SK-N-SH (cell line): Measurements from ENCODE around the gene RCAN2. TPM values are rescaled to one million over a fixed set of nuclear protein-coding genes. Genes with fewer than 3 reads are reported as not detected.

ENCODE experiments used
- CTCF ChIA-PET: fragments of 300-600, 350-600 bp; formaldehyde crosslinking; extraction: SDS; loops from one replicate; lab custom pipeline; 2021; lab: Yijun Ruan, JAX
- POLR2A ChIA-PET: fragments of 350-600 bp; sonication (Branson Sonifier 250); formaldehyde crosslinking; extraction: SDS; loops from one replicate; lab custom pipeline; 2020; ENCODE audit warnings: antibody characterized with exemption, inconsistent platforms; lab: Yijun Ruan, JAX
- DNase-seq: peaks from one replicate; pipeline ENCODE4 v3.0.0; 2012
- H2AFZ ChIP-seq: fragments of 200-600 bp; sonication (generic); 2 replicates; pipeline ENCODE4 v1.8.1; 2016; ENCODE audit warnings: antibody characterized with exemption, mild to moderate bottlenecking, low read depth
- H3F3A ChIP-seq: fragments of 200-600 bp; sonication (generic); replicated peaks from 2 replicates; pipeline ENCODE3; 2016; ENCODE audit warnings: antibody characterized with exemption, mild to moderate bottlenecking; ENCODE audit not compliant: insufficient read depth
- H3K27ac ChIP-seq, 2 experiments: fragments of 200-500 bp in 1 of 2; fragments of 200-600 bp in 1 of 2; sonication (Bioruptor generic) in 1 of 2; sonication (generic), shearing (Covaris generic) in 1 of 2; 2 replicates each; pipeline versions ENCODE4 v1.5.1 to v1.6.1; 2014 to 2016; ENCODE audit warnings: low read depth in 2 of 2, inconsistent platforms in 1 of 2, low read length in 1 of 2, mild to moderate bottlenecking in 1 of 2, mixed read lengths in 1 of 2
- H3K27me3 ChIP-seq: fragments of 200-600 bp; sonication (generic), shearing (Covaris generic); 2 replicates; pipeline ENCODE4 v1.6.1; 2016; ENCODE audit warnings: mixed run types; ENCODE audit not compliant: insufficient read depth
- H3K36me3 ChIP-seq, 2 experiments: fragments of 200-500 bp in 1 of 2; fragments of 200-600 bp in 1 of 2; sonication (Bioruptor generic) in 1 of 2; sonication (generic) in 1 of 2; replicated peaks in 1 of 2; 2 replicates each; pipeline versions ENCODE3 to v1.5.1; 2014 to 2016; ENCODE audit warnings: low read length in 1 of 2, mild to moderate bottlenecking in 1 of 2; ENCODE audit not compliant: insufficient read depth in 2 of 2, control insufficient read depth in 1 of 2
- H3K4me1 ChIP-seq, 2 experiments: fragments of 200-500 bp in 1 of 2; fragments of 200-600 bp in 1 of 2; sonication (Bioruptor generic) in 1 of 2; sonication (generic), shearing (Covaris generic) in 1 of 2; 2 replicates each; pipeline versions ENCODE4 v1.5.1 to v1.6.1; 2014 to 2016; ENCODE audit warnings: low read depth in 1 of 2, low read length in 1 of 2, mixed run types in 1 of 2; ENCODE audit not compliant: insufficient read depth in 2 of 2, control insufficient read depth in 1 of 2
- H3K4me2 ChIP-seq: fragments of 200-600 bp; sonication (generic), shearing (Covaris generic); 2 replicates; pipeline ENCODE4 v1.6.1; 2017; ENCODE audit warnings: mixed run types
- H3K4me3 ChIP-seq, 2 experiments: fragments of 200-500 bp in 1 of 2; fragments of 200-600 bp in 1 of 2; sonication (Bioruptor generic) in 1 of 2; sonication (generic), shearing (Covaris generic) in 1 of 2; 2 replicates each; pipeline versions ENCODE4 v1.5.1 to v1.8.1; 2014 to 2016; ENCODE audit warnings: low read depth in 2 of 2, inconsistent platforms in 1 of 2, low read length in 1 of 2, mild to moderate bottlenecking in 1 of 2, mixed read lengths in 1 of 2, moderate library complexity in 1 of 2
- H3K79me2 ChIP-seq: fragments of 200-600 bp; sonication (generic); 2 replicates; pipeline ENCODE4 v1.8.1; 2017; ENCODE audit warnings: mild to moderate bottlenecking; ENCODE audit not compliant: insufficient read depth
- H3K9ac ChIP-seq: fragments of 200-600 bp; sonication (generic); 2 replicates; pipeline ENCODE4 v1.6.1; 2017; ENCODE audit warnings: mixed run types
- H3K9me2 ChIP-seq: fragments of 200-600 bp; sonication (generic); 2 replicates; pipeline ENCODE4 v1.6.1; 2017; ENCODE audit warnings: mixed run types
- H3K9me3 ChIP-seq: fragments of 200-600 bp; sonication (generic); 2 replicates; pipeline ENCODE4 v1.6.1; 2017; ENCODE audit warnings: mixed run types, mild to moderate bottlenecking, moderate library complexity
- H4K20me1 ChIP-seq: fragments of 200-600 bp; sonication (generic); 2 replicates; pipeline ENCODE4 v1.6.1; 2017; ENCODE audit warnings: mild to moderate bottlenecking, mixed run types; ENCODE audit not compliant: insufficient read depth
- CTCF ChIP-seq: fragments of 200-600 bp; sonication (generic); IDR thresholded peaks from 2 replicates; pipeline ENCODE4 v1.6.1; 2017; ENCODE audit warnings: antibody characterized with exemption, mild to moderate bottlenecking, moderate library complexity
- ELF1 ChIP-seq: IDR thresholded peaks from 2 replicates; pipeline ENCODE4 v1.4.0; 2012
- EP300 ChIP-seq, 2 experiments: IDR thresholded peaks; 2 replicates each; pipeline versions ENCODE4 v1.4.0 to v1.6.1; 2012; ENCODE audit warnings: borderline replicate concordance in 1 of 2, low read depth in 1 of 2, low read length in 1 of 2
- FOXJ3 ChIP-seq: sonication (generic); formaldehyde crosslinking; IDR thresholded peaks from 2 replicates; pipeline ENCODE4 v1.5.1; 2020; ENCODE audit warnings: mild to moderate bottlenecking, missing genetic modification reagents
- GABPA ChIP-seq: IDR thresholded peaks from 2 replicates; pipeline ENCODE4 v1.4.0; 2012; ENCODE audit warnings: low read depth, mild to moderate bottlenecking
- IRF3 ChIP-seq: fragments of 150-350 bp; IDR thresholded peaks from 2 replicates; pipeline ENCODE4 v1.6.1; 2016; ENCODE audit warnings: mild to moderate bottlenecking, low read depth, low read length
- JUND ChIP-seq: IDR thresholded peaks from 2 replicates; pipeline ENCODE4 v1.4.0; 2012
- POLR2AphosphoS5 ChIP-seq: IDR thresholded peaks from 2 replicates; pipeline ENCODE4 v1.6.1; 2012; ENCODE audit warnings: low read depth, low read length
- RFX5 ChIP-seq: IDR thresholded peaks from 2 replicates; pipeline ENCODE4 v1.6.1; 2012; ENCODE audit warnings: mild to moderate bottlenecking, improper control_type of control experiment, low read length
- RXRA ChIP-seq: IDR thresholded peaks from 2 replicates; pipeline ENCODE4 v1.4.0; 2012; ENCODE audit warnings: low read depth, mild to moderate bottlenecking, borderline replicate concordance
- SIN3A ChIP-seq: IDR thresholded peaks from 2 replicates; pipeline ENCODE4 v1.6.1; 2012; ENCODE audit warnings: low read depth, mild to moderate bottlenecking, low read length, moderate library complexity, borderline replicate concordance
- SMC3 ChIP-seq: IDR thresholded peaks from 2 replicates; pipeline ENCODE4 v1.6.1; 2012; ENCODE audit warnings: low read depth, low read length, improper control_type of control experiment
- TAF1 ChIP-seq: IDR thresholded peaks from 2 replicates; pipeline ENCODE4 v1.6.1; 2012; ENCODE audit warnings: low read depth, mild to moderate bottlenecking, low read length, moderate library complexity, borderline replicate concordance
- TEAD4 ChIP-seq: IDR thresholded peaks from 2 replicates; pipeline ENCODE4 v1.4.0; 2012; ENCODE audit warnings: mild to moderate bottlenecking, borderline replicate concordance; ENCODE audit not compliant: insufficient read depth
- WGBS: methylation state at CpG from one replicate; pipeline ENCODE4 v1.1.6; 2017; ENCODE audit warnings: low lambda C conversion rate; 5-methylcytosine and 5-hydroxymethylcytosine counted together
- polyA plus RNA-seq, 3 experiments: library from polyadenylated mRNA; depleted of rRNA; stranded (reverse); fragments of >200 nt; gene quantifications; 2 replicates each; pipeline ENCODE4 v1.2.3, GENCODE V29; 2012

RCAN2 gene
- polyA plus RNA-seq, 1 of the 3 experiments (the other 2 are of a cell fraction): not detected

DNA sequence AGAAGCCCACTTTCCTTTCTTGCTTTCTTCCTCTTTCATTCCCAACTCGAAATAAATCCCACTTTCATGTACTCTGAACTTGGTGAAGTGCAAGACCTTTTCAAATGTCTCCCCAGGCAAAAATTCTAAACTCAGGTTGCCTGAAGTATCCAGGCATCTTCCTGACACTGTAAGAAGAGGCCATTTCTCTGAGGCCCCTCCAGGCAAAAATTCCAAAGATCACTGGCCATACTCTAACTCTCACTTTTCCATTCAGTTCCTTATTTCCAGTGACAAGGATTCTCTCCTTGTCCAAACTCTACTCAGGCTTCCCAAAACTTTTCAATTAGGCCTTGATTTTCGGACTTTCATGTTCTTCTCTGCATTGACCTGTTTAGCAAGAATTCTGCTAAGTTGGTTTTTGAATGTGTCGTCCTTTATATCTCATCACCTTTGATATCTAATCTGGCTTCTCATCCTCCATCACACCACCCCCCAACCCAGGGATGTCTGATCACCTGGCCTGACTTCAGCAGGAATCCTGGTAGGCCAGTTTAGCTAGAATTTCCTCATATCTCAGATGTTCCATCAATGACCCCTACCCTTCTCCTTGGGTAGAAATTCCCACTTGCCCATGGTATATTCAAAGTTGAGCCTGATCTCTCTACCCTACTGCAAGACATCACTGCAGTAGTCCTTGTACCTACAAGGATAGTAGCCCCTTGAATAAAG is 124.9 kb downstream of the RCAN2 start:
- H3K27ac ChIP-seq: no peak overlapping the region
- H3F3A ChIP-seq: no peaks in the 10 kb centered on the region
- no peak overlapping the region for H3K9ac ChIP-seq
- ChIA-PET CTCF (no interaction called here), POLR2A (no interaction called here)
- no peaks in the 10 kb centered on the region for H3K9me2 ChIP-seq
- no peaks in the 10 kb centered on the region for H3K36me3 ChIP-seq
- H4K20me1 ChIP-seq: no peaks in the 10 kb centered on the region
- 2% methylated on average over 3 of the region's 3 CpGs for WGBS
- peaks cover 7% of the 10 kb centered on the region; the same call in 1 of the 2 replicates for H3K27me3 ChIP-seq
- TF ChIP-seq TAF1 (no peak), GABPA (no peak), CTCF (no peak), IRF3 (no peak)
- no peak overlapping the region for H3K4me3 ChIP-seq
- no peaks in the 10 kb centered on the region for H3K79me2 ChIP-seq
- H3K4me2 ChIP-seq: no peak overlapping the region
- DNase-seq: no peak
- no peak overlapping the region for H2AFZ ChIP-seq
- H3K9me3 ChIP-seq: no peaks in the 10 kb centered on the region
- no peaks in the 10 kb centered on the region for H3K4me1 ChIP-seq

DNA sequence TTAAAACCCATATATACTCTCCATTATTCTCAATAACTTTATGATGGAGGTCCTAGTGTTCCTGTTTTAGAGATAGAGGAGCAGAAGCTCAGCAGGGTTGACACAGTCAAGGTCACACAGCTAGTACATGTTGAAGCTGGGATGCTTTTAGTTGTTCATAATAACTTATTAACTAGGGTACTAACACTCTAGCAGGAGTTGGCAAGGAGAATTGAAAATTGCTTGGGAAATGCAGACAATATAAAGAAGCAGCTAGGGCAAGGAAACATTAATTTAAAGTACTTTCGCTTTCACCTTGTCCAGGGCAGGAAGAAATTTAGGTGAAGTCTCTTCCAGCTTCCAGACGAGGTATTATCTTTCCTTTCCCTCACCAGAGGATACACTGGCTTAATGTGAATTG is 133.7 kb downstream of the RCAN2 start:
- Histone ChIP-seq H3K79me2 (no peaks in the 10 kb centered on the region), H3K9ac (no peak overlapping the region), H3F3A (no peaks in the 10 kb centered on the region), H3K9me2 (no peaks in the 10 kb centered on the region), H4K20me1 (no peaks in the 10 kb centered on the region), H3K27ac (no peak overlapping the region), H3K27me3 (no peaks in the 10 kb centered on the region), H3K4me2 (peak overlapping the region; percentile 68), H3K4me3 (peak overlapping the region; percentile 26 to 43; a peak in 3 of 4 replicates), H3K9me3 (no peaks in the 10 kb centered on the region), H3K4me1 (no peaks in the 10 kb centered on the region), H3K36me3 (no peaks in the 10 kb centered on the region), H2AFZ (peak overlapping the region; percentile 68; the same call in 1 of the 2 replicates)
- 4% methylated on average over 2 of the region's 2 CpGs for WGBS
- TF ChIP-seq GABPA (no peak), TEAD4 (no peak), SMC3 (no peak), SIN3A (no peak), IRF3 (no peak), RXRA (no peak), ELF1 (no peak), JUND (no peak), FOXJ3 (CRISPR knock-in tag) (no peak), POLR2AphosphoS5 (no peak), EP300 (IDR thresholded peaks at IDR 0.05; ENCODE audit: borderline replicate concordance in 1 of 2, low read depth in 1 of 2, low read length in 1 of 2) (no peak), RFX5 (no peak)
- POLR2A ChIA-PET: no interaction called here
- DNase-seq: no peak
- CTCF ChIA-PET: interaction anchor here (0.6 kb wide), 1 partner anchor 53 kb away, joined by 3 read pairs; no protein-coding TSS in a partner anchor
